HCT116 (cell line): ENCODE results near the gene TNS3. TPM values are rescaled to one million over a fixed set of nuclear protein-coding genes. Genes with fewer than 3 reads are reported as not detected.

Experiments
- ATAC-seq: fragments of 200-7000 bp; cut with Tn5 transposase; 2 replicates; pipeline ENCODE4 v1.9.1; 2020; ENCODE audit warnings: mild to moderate bottlenecking, moderate library complexity
- BruUV-seq: library from RNA; stranded (reverse); fragments of 400-500 nt; replicated peaks from 2 replicates; lab custom pipeline; 2021; lab: Mats Ljungman, UMichigan
- CTCF ChIA-PET: fragments of 300-600 bp; sonication (Branson Sonifier 250); formaldehyde crosslinking; loops from one replicate; lab custom pipeline; 2021; ENCODE audit warnings: antibody characterized with exemption; lab: Charles Lee
- POLR2A ChIA-PET: fragments of 300-600, 350-600 bp; sonication (Branson Sonifier 250); formaldehyde crosslinking; loops from one replicate; lab custom pipeline; 2021; ENCODE audit warnings: antibody characterized with exemption; lab: Charles Lee
- RAD21 ChIA-PET, 2 experiments: fragments of 300-600 bp; sonication (Branson Sonifier 250); formaldehyde crosslinking; loops; one replicate each; lab custom pipeline; 2023; ENCODE audit warnings: low total read pairs in 2 of 2; ENCODE audit not compliant: uncharacterized antibody in 2 of 2, unreplicated experiment in 2 of 2, low non-redundant PET in 1 of 2; lab: Charles Lee
- DNase-seq: peaks from one replicate; pipeline ENCODE4 v3.0.0-alpha.2; 2010; ENCODE audit warnings: low read depth, low spot score
- H2AFZ ChIP-seq: fragments of 200-600 bp; shearing (Covaris generic), sonication (generic); 2 replicates; pipeline ENCODE4 v1.6.1; 2017; ENCODE audit warnings: low read depth, mixed run types, mixed read lengths, antibody characterized with exemption, low read length; ENCODE audit not compliant: poor library complexity, severe bottlenecking
- H3K27ac ChIP-seq: 2 replicates; pipeline ENCODE4 v1.5.1; 2012; ENCODE audit warnings: low read depth, low read length
- H3K27me3 ChIP-seq: fragments of 200-600 bp; sonication (generic); 2 replicates; pipeline ENCODE4 v1.6.1; 2016; ENCODE audit warnings: mixed run types, low read length, mixed read lengths; ENCODE audit not compliant: insufficient read depth
- H3K36me3 ChIP-seq, 2 experiments: fragments of 200-500 bp in 1 of 2; fragments of 200-600 bp in 1 of 2; sonication (Bioruptor generic) in 1 of 2; sonication (generic) in 1 of 2; 2 replicates each; pipeline versions ENCODE4 v1.5.1 to v1.6.1; 2014 to 2016; ENCODE audit warnings: low read length in 2 of 2, inconsistent platforms in 1 of 2, mixed read lengths in 1 of 2, mixed run types in 1 of 2; ENCODE audit not compliant: insufficient read depth in 2 of 2, control insufficient read depth in 1 of 2
- H3K4me1 ChIP-seq, 2 experiments: fragments of 200-600 bp in 1 of 2; sonication (generic) in 1 of 2; 2 replicates each; pipeline versions ENCODE4 v1.5.1 to v1.6.1; 2012 to 2017; ENCODE audit warnings: low read length in 2 of 2, inconsistent platforms in 1 of 2, mild to moderate bottlenecking in 1 of 2, mixed read lengths in 1 of 2, mixed run types in 1 of 2, moderate library complexity in 1 of 2; ENCODE audit not compliant: insufficient read depth in 2 of 2, control insufficient read depth in 1 of 2
- H3K4me2 ChIP-seq: fragments of 200-600 bp; sonication (generic); 2 replicates; pipeline ENCODE4 v1.6.1; 2017; ENCODE audit warnings: mixed run types, low read length, mixed read lengths
- H3K4me3 ChIP-seq, 2 experiments: fragments of 200-600 bp in 1 of 2; sonication (generic) in 1 of 2; replicated peaks in 1 of 2; 2 replicates each; pipeline ENCODE4 v1.5.1; 2011 to 2016; ENCODE audit warnings: low read length in 2 of 2, control low read depth in 1 of 2, low read depth in 1 of 2, mild to moderate bottlenecking in 1 of 2, mixed read lengths in 1 of 2, mixed run types in 1 of 2
- H3K79me2 ChIP-seq: fragments of 200-600 bp; sonication (generic); 2 replicates; pipeline ENCODE4 v1.6.1; 2017; ENCODE audit warnings: mild to moderate bottlenecking, mixed run types, low read length, moderate library complexity, mixed read lengths; ENCODE audit not compliant: insufficient read depth
- H3K9ac ChIP-seq: fragments of 200-600 bp; sonication (generic); 2 replicates; pipeline ENCODE4 v1.6.1; 2016; ENCODE audit warnings: low read length, mixed read lengths
- H3K9me2 ChIP-seq: fragments of 200-600 bp; sonication (generic), shearing (Covaris generic); 2 replicates; pipeline ENCODE4 v1.6.1; 2017; ENCODE audit warnings: mixed run types, mild to moderate bottlenecking, moderate library complexity; ENCODE audit not compliant: insufficient read depth
- H3K9me3 ChIP-seq, 2 experiments: fragments of 200-500 bp in 1 of 2; fragments of 200-600 bp in 1 of 2; sonication (Bioruptor generic) in 1 of 2; sonication (generic) in 1 of 2; 2 replicates each; pipeline ENCODE4 v1.6.1; 2014 to 2017; ENCODE audit warnings: low read length in 2 of 2, mixed read lengths in 2 of 2, inconsistent platforms in 1 of 2, low read depth in 1 of 2, mild to moderate bottlenecking in 1 of 2, mixed run types in 1 of 2, moderate library complexity in 1 of 2; ENCODE audit not compliant: control insufficient read depth in 1 of 2, insufficient read depth in 1 of 2
- H4K20me1 ChIP-seq: fragments of 200-600 bp; sonication (generic), shearing (Covaris generic); 2 replicates; pipeline ENCODE4 v1.6.1; 2017; ENCODE audit warnings: mixed run types, mild to moderate bottlenecking, moderate library complexity; ENCODE audit not compliant: insufficient read depth
- ATF3 ChIP-seq: IDR thresholded peaks from 2 replicates; pipeline ENCODE4 v1.6.1; 2012
- CBX3 ChIP-seq: IDR thresholded peaks from 2 replicates; pipeline ENCODE4 v1.6.1; 2012; ENCODE audit warnings: low read depth
- CTCF ChIP-seq, 3 experiments: fragments of 200-600 bp in 1 of 3; sonication (generic) in 1 of 3; IDR thresholded peaks in 2 of 3; conservative IDR thresholded peaks in 1 of 3; 2 replicates each; pipeline ENCODE4 v1.5.1; 2012 to 2017; ENCODE audit warnings: low read depth in 2 of 3, low read length in 2 of 3, antibody characterized with exemption in 1 of 3, borderline replicate concordance in 1 of 3, control low read depth in 1 of 3, mild to moderate bottlenecking in 1 of 3, mixed read lengths in 1 of 3, mixed run types in 1 of 3, moderate library complexity in 1 of 3; ENCODE audit not compliant: insufficient read depth in 1 of 3
- EGR1 ChIP-seq: IDR thresholded peaks from 2 replicates; pipeline ENCODE4 v1.6.1; 2012; ENCODE audit warnings: low read depth
- EZH2 ChIP-seq: fragments of 200-600 bp; sonication (generic); IDR thresholded peaks from 2 replicates; pipeline ENCODE4 v1.6.1; 2017; ENCODE audit warnings: antibody characterized with exemption, mixed run types
- EZH2phosphoT487 ChIP-seq: fragments of 200-600 bp; IDR thresholded peaks from 2 replicates; pipeline ENCODE4 v1.6.1; 2018; ENCODE audit warnings: antibody characterized with exemption, borderline replicate concordance
- MAX ChIP-seq: IDR thresholded peaks from 2 replicates; pipeline ENCODE4 v1.6.1; 2012
- POLR2AphosphoS5 ChIP-seq: IDR thresholded peaks from 2 replicates; pipeline ENCODE4 v1.6.1; 2011; ENCODE audit warnings: mild to moderate bottlenecking, low read depth, low read length, moderate library complexity
- SP1 ChIP-seq: IDR thresholded peaks from 2 replicates; pipeline ENCODE4 v1.6.1; 2012; ENCODE audit warnings: low read depth
- SRF ChIP-seq: IDR thresholded peaks from 2 replicates; pipeline ENCODE4 v1.6.1; 2012; ENCODE audit warnings: low read depth
- TCF7L2 ChIP-seq: IDR thresholded peaks from 2 replicates; pipeline ENCODE4 v1.7.0; 2011; ENCODE audit warnings: borderline replicate concordance, inconsistent platforms; ENCODE audit not compliant: insufficient read depth, insufficient read length; ENCODE audit errors: extremely low read depth
- YY1 ChIP-seq: IDR thresholded peaks from 2 replicates; pipeline ENCODE4 v1.6.1; 2011; ENCODE audit warnings: low read length, low read depth, moderate library complexity, mild to moderate bottlenecking; ENCODE audit not compliant: insufficient replicate concordance; ENCODE audit errors: extremely low read depth
- ZFX ChIP-seq: fragments of 450-650 bp; IDR thresholded peaks from 2 replicates; pipeline ENCODE4 v1.6.1; 2017
- intact Hi-C: fragments of 100-400 bp; cut with micrococcal nuclease; formaldehyde crosslinking; loops from 2 replicates; pipeline ENCODE4 v1.10.0; 2022
- total RNA-seq: library from RNA; stranded (reverse); gene quantifications from one replicate; pipeline ENCODE4 v1.2.1, GENCODE V29; 2021; ENCODE audit not compliant: unreplicated experiment

The TNS3 gene
- total RNA-seq, 1 experiment from 2014 or later, result 9.1 TPM

GRCh38 chr7:47337531-47337930, 244.4 kb downstream of the TNS3 start:
- Histone ChIP-seq H3K9me3 (no peaks in the 10 kb centered on the region), H3K36me3 (no peaks in the 10 kb centered on the region), H4K20me1 (no peaks in the 10 kb centered on the region), H3K4me1 (no peaks in the 10 kb centered on the region), H2AFZ (no peak overlapping the region), H3K79me2 (no peaks in the 10 kb centered on the region), H3K27me3 (no peaks in the 10 kb centered on the region), H3K9ac (no peak overlapping the region), H3K27ac (no peak overlapping the region), H3K4me2 (no peak overlapping the region), H3K4me3 (no peak overlapping the region), H3K9me2 (no peaks in the 10 kb centered on the region)
- ChIA-PET POLR2A (no interaction called here), RAD21 (no interaction called here), CTCF (no interaction called here)
- BruUV-seq, result no TSS peak
- intact Hi-C loops, result no loop called here
- TF ChIP-seq CBX3, result no peak
- no peak for DNase-seq
- peak; percentile 77 for ATAC-seq

GRCh38 chr7:47336472-47337425, 245.2 kb downstream of the TNS3 start:
- Histone ChIP-seq H3K27ac (no peak overlapping the region), H3K9me3 (no peaks in the 10 kb centered on the region), H3K27me3 (no peaks in the 10 kb centered on the region), H3K36me3 (no peaks in the 10 kb centered on the region), H4K20me1 (no peaks in the 10 kb centered on the region), H3K9ac (no peak overlapping the region), H3K9me2 (no peaks in the 10 kb centered on the region), H3K4me3 (no peak overlapping the region), H3K4me2 (no peak overlapping the region), H3K79me2 (no peaks in the 10 kb centered on the region), H3K4me1 (no peaks in the 10 kb centered on the region), H2AFZ (no peak overlapping the region)
- ChIA-PET POLR2A (no interaction called here), RAD21 (no interaction called here), CTCF (no interaction called here)
- ATAC-seq, result no peak
- BruUV-seq, result no TSS peak
- DNase-seq, result no peak
- intact Hi-C loops, result no loop called here
- TF ChIP-seq SRF (no peak), EZH2 (no peak), ATF3 (no peak), EZH2phosphoT487 (no peak), ZFX (no peak), POLR2AphosphoS5 (no peak), CTCF (IDR thresholded peaks at IDR 0.05 in 2 of 3, conservative IDR thresholded peaks at IDR 0.05 in 1 of 3; ENCODE audit: borderline replicate concordance in 1 of 3, insufficient read depth in 1 of 3, low read depth in 2 of 3, low read length in 2 of 3) (no peak), YY1 (no peak), EGR1 (no peak), SP1 (no peak), TCF7L2 (no peak), MAX (no peak)
